GM12891 (cell line): ENCODE measurements around the gene SLC31A2.

Source experiments
- POLR2A ChIP-seq: IDR thresholded peaks from 2 replicates; pipeline ENCODE4 v1.6.1; 2011; ENCODE audit warnings: low read depth, low read length, control low read depth
- TAF1 ChIP-seq: IDR thresholded peaks from 2 replicates; pipeline ENCODE4 v1.6.1; 2011; ENCODE audit warnings: low read depth, low read length, control low read depth

GRCh38 chr9:113143432-113144227 lies 7.2 kb upstream of the SLC31A2 start:
- TF ChIP-seq POLR2A, result no peak
- no peak for TF ChIP-seq TAF1
